Stimulated activated naive CD8-positive, alpha-beta T cell treated with anti-CD3 and anti-CD28 coated beads, Interleukin-15, Interleukin-2, amounts not matched to agents 100 ng/mL and 50 ng/mL, for 24 hours (primary cell): Measurements from ENCODE around the gene NEK6.

Source experiments
- H3K27ac Mint-ChIP-seq: one replicate; pipeline ENCODE4 v1.8.0; 2021; ENCODE audit warnings: mild to moderate bottlenecking, mixed read lengths
- H3K27me3 Mint-ChIP-seq: one replicate; pipeline ENCODE4 v1.8.0; 2021; ENCODE audit warnings: mixed read lengths
- H3K36me3 Mint-ChIP-seq: one replicate; pipeline ENCODE4 v1.8.0; 2021; ENCODE audit warnings: low read depth, mixed read lengths
- H3K4me1 Mint-ChIP-seq: one replicate; pipeline ENCODE4 v1.8.0; 2021; ENCODE audit warnings: low read depth, mixed read lengths
- H3K4me3 Mint-ChIP-seq: one replicate; pipeline ENCODE4 v1.8.0; 2021; ENCODE audit warnings: mild to moderate bottlenecking, mixed read lengths
- H3K9me3 Mint-ChIP-seq: one replicate; pipeline ENCODE4 v1.8.0; 2021; ENCODE audit warnings: mixed read lengths

NEK6 gene

GRCh38 chr9:124257844-124258606 is at the start of gene NEK6:
TSS of gene NEK6 (plus strand) at chr9:124257949. CDS start at chr9:124301965, 44,016 bp downstream.
- H3K27me3 Mint-ChIP-seq = peaks cover 40% of the 10 kb centered on the region
- H3K9me3 Mint-ChIP-seq = no peaks in the 10 kb centered on the region
- H3K4me1 Mint-ChIP-seq = peaks cover 81% of the 10 kb centered on the region
- H3K4me3 Mint-ChIP-seq = peak within 1 kb of the TSS; percentile 93
- H3K27ac Mint-ChIP-seq = peak within 1 kb of the TSS; percentile 95
- no peaks in the 10 kb centered on the region for H3K36me3 Mint-ChIP-seq

- no peaks in the 10 kb centered on the region for H3K36me3 Mint-ChIP-seq
- H3K27ac Mint-ChIP-seq = peak overlapping the region; percentile 42
- H3K27me3 Mint-ChIP-seq = no peaks in the 10 kb centered on the region
- H3K9me3 Mint-ChIP-seq = no peaks in the 10 kb centered on the region
- no peak overlapping the region for H3K4me3 Mint-ChIP-seq
- peaks cover 88% of the 10 kb centered on the region for H3K4me1 Mint-ChIP-seq
These were observed 49.2 kb upstream of the NEK6 start for GRCh38 chr9:124208571-124208970.

GRCh38 chr9:124209279-124209678 is 48.5 kb upstream of the NEK6 start:
- no peaks in the 10 kb centered on the region for H3K36me3 Mint-ChIP-seq
- H3K4me3 Mint-ChIP-seq = no peak overlapping the region
- H3K27ac Mint-ChIP-seq = no peak overlapping the region
- peaks cover 87% of the 10 kb centered on the region for H3K4me1 Mint-ChIP-seq
- H3K9me3 Mint-ChIP-seq = no peaks in the 10 kb centered on the region
- H3K27me3 Mint-ChIP-seq = no peaks in the 10 kb centered on the region

- Mint-ChIP-seq H3K4me3 (no peak overlapping the region), H3K36me3 (no peaks in the 10 kb centered on the region)
These were observed 48.0 kb upstream of the NEK6 start for GRCh38 chr9:124209774-124210173.

GRCh38 chr9:124210697-124211096 is 47.1 kb upstream of the NEK6 start:
- no peak overlapping the region for H3K4me3 Mint-ChIP-seq
- peaks cover 91% of the 10 kb centered on the region for H3K4me1 Mint-ChIP-seq
- H3K27ac Mint-ChIP-seq = peak overlapping the region; percentile 54
- H3K36me3 Mint-ChIP-seq = no peaks in the 10 kb centered on the region
- no peaks in the 10 kb centered on the region for H3K9me3 Mint-ChIP-seq
- no peaks in the 10 kb centered on the region for H3K27me3 Mint-ChIP-seq

More at GRCh38 chr9:124209774-124210173, 48.0 kb upstream of the NEK6 start:
- Mint-ChIP-seq H3K4me1 (peaks cover 88% of the 10 kb centered on the region), H3K27ac (peak overlapping the region; percentile 14), H3K9me3 (no peaks in the 10 kb centered on the region), H3K27me3 (no peaks in the 10 kb centered on the region)

- no peaks in the 10 kb centered on the region for H3K9me3 Mint-ChIP-seq
- no peak overlapping the region for H3K4me3 Mint-ChIP-seq
- H3K27me3 Mint-ChIP-seq = no peaks in the 10 kb centered on the region
- H3K4me1 Mint-ChIP-seq = peaks cover 93% of the 10 kb centered on the region
- no peak overlapping the region for H3K27ac Mint-ChIP-seq
- H3K36me3 Mint-ChIP-seq = no peaks in the 10 kb centered on the region
These were observed 45.2 kb upstream of the NEK6 start for GRCh38 chr9:124212381-124213050.

GRCh38 chr9:124213396-124213795 is 44.4 kb upstream of the NEK6 start:
- no peaks in the 10 kb centered on the region for H3K9me3 Mint-ChIP-seq
- H3K4me3 Mint-ChIP-seq = no peak overlapping the region
- no peaks in the 10 kb centered on the region for H3K36me3 Mint-ChIP-seq
- H3K4me1 Mint-ChIP-seq = peaks cover 96% of the 10 kb centered on the region
- no peak overlapping the region for H3K27ac Mint-ChIP-seq
- H3K27me3 Mint-ChIP-seq = no peaks in the 10 kb centered on the region

- H3K9me3 Mint-ChIP-seq = no peaks in the 10 kb centered on the region
- H3K36me3 Mint-ChIP-seq = no peaks in the 10 kb centered on the region
- H3K4me3 Mint-ChIP-seq = no peak overlapping the region
- H3K27ac Mint-ChIP-seq = peak overlapping the region; percentile 66
- peaks cover 96% of the 10 kb centered on the region for H3K4me1 Mint-ChIP-seq
- no peaks in the 10 kb centered on the region for H3K27me3 Mint-ChIP-seq
These were observed 43.6 kb upstream of the NEK6 start for GRCh38 chr9:124214116-124214515.

- H3K4me3 Mint-ChIP-seq = no peak overlapping the region
These were observed 43.0 kb upstream of the NEK6 start for GRCh38 chr9:124214596-124215367.

GRCh38 chr9:124215368-124215910 is 42.3 kb upstream of the NEK6 start:
- Mint-ChIP-seq H3K27ac (peak overlapping the region; percentile 16), H3K36me3 (no peaks in the 10 kb centered on the region), H3K27me3 (no peaks in the 10 kb centered on the region), H3K4me1 (peaks cover 88% of the 10 kb centered on the region), H3K9me3 (no peaks in the 10 kb centered on the region), H3K4me3 (no peak overlapping the region)

More at GRCh38 chr9:124214596-124215367, 43.0 kb upstream of the NEK6 start:
- H3K4me1 Mint-ChIP-seq = peaks cover 91% of the 10 kb centered on the region
- H3K27ac Mint-ChIP-seq = peak overlapping the region; percentile 66
- no peaks in the 10 kb centered on the region for H3K36me3 Mint-ChIP-seq
- H3K9me3 Mint-ChIP-seq = no peaks in the 10 kb centered on the region
- no peaks in the 10 kb centered on the region for H3K27me3 Mint-ChIP-seq

GRCh38 chr9:124215956-124216355 is 41.8 kb upstream of the NEK6 start:
- no peaks in the 10 kb centered on the region for H3K9me3 Mint-ChIP-seq
- H3K36me3 Mint-ChIP-seq = no peaks in the 10 kb centered on the region
- peak overlapping the region; percentile 94 for H3K27ac Mint-ChIP-seq
- peaks cover 88% of the 10 kb centered on the region for H3K4me1 Mint-ChIP-seq
- H3K4me3 Mint-ChIP-seq = no peak overlapping the region
- no peaks in the 10 kb centered on the region for H3K27me3 Mint-ChIP-seq

GRCh38 chr9:124216474-124217176 is 41.1 kb upstream of the NEK6 start:
- Mint-ChIP-seq H3K27me3 (no peaks in the 10 kb centered on the region), H3K27ac (peak overlapping the region; percentile 94), H3K4me1 (peaks cover 85% of the 10 kb centered on the region), H3K4me3 (peak overlapping the region; percentile 48), H3K36me3 (no peaks in the 10 kb centered on the region), H3K9me3 (no peaks in the 10 kb centered on the region)

- Mint-ChIP-seq H3K4me3 (peak overlapping the region; percentile 48), H3K27ac (peak overlapping the region; percentile 94), H3K36me3 (no peaks in the 10 kb centered on the region), H3K27me3 (no peaks in the 10 kb centered on the region), H3K4me1 (peaks cover 74% of the 10 kb centered on the region), H3K9me3 (no peaks in the 10 kb centered on the region)
These were observed 39.8 kb upstream of the NEK6 start for GRCh38 chr9:124217836-124218437.

GRCh38 chr9:124218438-124218982 is 39.2 kb upstream of the NEK6 start:
- Mint-ChIP-seq H3K4me1 (peaks cover 73% of the 10 kb centered on the region), H3K36me3 (no peaks in the 10 kb centered on the region), H3K27me3 (no peaks in the 10 kb centered on the region), H3K27ac (peak overlapping the region; percentile 72), H3K4me3 (peak overlapping the region; percentile 17), H3K9me3 (no peaks in the 10 kb centered on the region)
